Breast epithelium (tissue), 3 donors: ENCODE data around the gene ADAMTS4.

Experiments used
- CTCF ChIP-seq, 3 donors: fragments of 450-650 bp; IDR thresholded peaks; one replicate each; pipeline ENCODE4 v1.5.1; 2016 to 2017; ENCODE audit warnings: antibody characterized with exemption in 3 of 3, mild to moderate bottlenecking in 3 of 3, moderate library complexity in 3 of 3
- POLR2AphosphoS5 ChIP-seq, 3 donors: sonication (generic); formaldehyde crosslinking; IDR thresholded peaks; one replicate each; pipeline ENCODE4 v1.6.1; 2017; ENCODE audit warnings: antibody characterized with exemption in 3 of 3

GRCh38 chr1:161215076-161215475, 16.2 kb upstream of the ADAMTS4 start, which contains the start of gene FCER1G:
- no peak for TF ChIP-seq CTCF (IDR thresholded peaks at IDR 0.05)
- no peak for TF ChIP-seq POLR2AphosphoS5 (IDR thresholded peaks at IDR 0.05)
